A375 (cell line): ENCODE data around the gene FZD8. TPM values are rescaled to one million over a fixed set of nuclear protein-coding genes. Genes with fewer than 3 reads are reported as not detected.

Experiments
- total RNA-seq: library from RNA; depleted of rRNA; stranded (reverse); fragments of >200 nt; shearing (Covaris generic); gene quantifications from 2 replicates; pipeline ENCODE4 v1.2.3, GENCODE V29; 2014; rRNA removed

Gene FZD8, protein sequence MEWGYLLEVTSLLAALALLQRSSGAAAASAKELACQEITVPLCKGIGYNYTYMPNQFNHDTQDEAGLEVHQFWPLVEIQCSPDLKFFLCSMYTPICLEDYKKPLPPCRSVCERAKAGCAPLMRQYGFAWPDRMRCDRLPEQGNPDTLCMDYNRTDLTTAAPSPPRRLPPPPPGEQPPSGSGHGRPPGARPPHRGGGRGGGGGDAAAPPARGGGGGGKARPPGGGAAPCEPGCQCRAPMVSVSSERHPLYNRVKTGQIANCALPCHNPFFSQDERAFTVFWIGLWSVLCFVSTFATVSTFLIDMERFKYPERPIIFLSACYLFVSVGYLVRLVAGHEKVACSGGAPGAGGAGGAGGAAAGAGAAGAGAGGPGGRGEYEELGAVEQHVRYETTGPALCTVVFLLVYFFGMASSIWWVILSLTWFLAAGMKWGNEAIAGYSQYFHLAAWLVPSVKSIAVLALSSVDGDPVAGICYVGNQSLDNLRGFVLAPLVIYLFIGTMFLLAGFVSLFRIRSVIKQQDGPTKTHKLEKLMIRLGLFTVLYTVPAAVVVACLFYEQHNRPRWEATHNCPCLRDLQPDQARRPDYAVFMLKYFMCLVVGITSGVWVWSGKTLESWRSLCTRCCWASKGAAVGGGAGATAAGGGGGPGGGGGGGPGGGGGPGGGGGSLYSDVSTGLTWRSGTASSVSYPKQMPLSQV
- total RNA-seq: 44.6 and 46.8 TPM in 2 replicates

DNA sequence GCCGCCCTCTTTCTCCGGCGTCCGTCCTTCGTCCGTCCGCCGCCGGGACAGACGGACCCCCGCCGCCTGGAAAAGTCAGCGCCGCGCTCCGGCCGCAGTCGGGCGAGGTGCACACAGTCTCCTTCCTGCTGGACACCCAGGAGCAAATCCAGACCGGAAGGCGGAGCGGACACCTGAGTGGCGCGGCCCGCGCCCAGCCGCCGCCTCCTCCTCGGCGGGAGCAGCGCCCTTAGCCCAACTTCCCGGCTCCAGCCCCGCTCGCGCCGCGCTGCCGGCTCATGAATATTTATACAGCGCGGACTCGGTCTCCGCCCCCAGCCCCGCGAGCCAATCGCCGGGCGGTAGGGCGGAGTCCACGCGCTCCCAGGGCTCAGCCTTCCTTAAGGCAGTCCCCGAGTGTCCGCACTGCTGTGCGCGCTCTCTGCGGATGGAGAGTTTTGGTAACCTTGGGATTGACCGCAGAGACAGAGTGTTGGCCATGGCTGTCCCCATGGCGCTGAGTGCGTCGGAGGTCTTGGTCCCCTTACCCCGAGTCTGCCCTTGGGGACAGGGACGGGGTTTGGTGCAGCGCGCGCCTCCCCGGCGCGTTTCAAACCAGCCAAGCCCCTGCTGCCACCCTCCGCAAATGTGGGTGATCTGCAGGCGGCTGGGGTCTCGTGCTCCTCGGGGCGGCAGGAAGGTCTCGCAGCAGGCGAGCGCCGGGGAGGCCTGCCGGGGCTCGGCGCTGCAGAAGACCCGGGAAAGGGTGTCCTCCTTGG, at the start of gene FZD8:
Gene FZD8, minus strand, starts transcription at position 262 of the 758 bp plus-strand sequence. CDS start 867 bp downstream, outside the sequence.

DNA sequence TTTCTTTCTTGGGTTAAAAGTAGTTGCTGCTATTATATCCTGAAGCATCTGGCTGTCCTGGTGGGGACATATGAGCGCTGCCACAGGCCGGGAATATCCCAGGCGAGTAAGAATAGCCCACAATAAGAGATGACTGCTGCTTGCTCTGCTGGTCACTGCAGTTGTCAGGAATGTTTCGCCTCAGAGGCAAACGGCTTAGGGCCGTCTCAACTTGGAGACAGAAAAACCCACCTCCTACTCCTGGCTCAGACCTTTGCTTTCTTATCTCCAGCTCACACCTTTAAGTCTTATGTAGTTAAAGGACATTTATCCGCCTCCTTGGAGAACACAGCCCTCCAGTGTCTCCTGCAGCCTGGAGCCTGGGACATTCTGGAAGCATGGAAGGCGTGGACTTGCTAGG, 36.9 kb downstream of the FZD8 start, which contains the start of gene GJD4:
Gene GJD4, plus strand, starts transcription at position 151 of the 400 bp plus-strand sequence. Its CDS starts 227 bp downstream, at position 378.

Other genes starting within 250 kb of the FZD8 start
- 0.27 TPM in 1 of 2 replicates, not detected in the other for gene GJD4, start 37.0 kb downstream of the FZD8 start, total RNA-seq